ENCODE measurements around the gene CIITA.

DNA sequence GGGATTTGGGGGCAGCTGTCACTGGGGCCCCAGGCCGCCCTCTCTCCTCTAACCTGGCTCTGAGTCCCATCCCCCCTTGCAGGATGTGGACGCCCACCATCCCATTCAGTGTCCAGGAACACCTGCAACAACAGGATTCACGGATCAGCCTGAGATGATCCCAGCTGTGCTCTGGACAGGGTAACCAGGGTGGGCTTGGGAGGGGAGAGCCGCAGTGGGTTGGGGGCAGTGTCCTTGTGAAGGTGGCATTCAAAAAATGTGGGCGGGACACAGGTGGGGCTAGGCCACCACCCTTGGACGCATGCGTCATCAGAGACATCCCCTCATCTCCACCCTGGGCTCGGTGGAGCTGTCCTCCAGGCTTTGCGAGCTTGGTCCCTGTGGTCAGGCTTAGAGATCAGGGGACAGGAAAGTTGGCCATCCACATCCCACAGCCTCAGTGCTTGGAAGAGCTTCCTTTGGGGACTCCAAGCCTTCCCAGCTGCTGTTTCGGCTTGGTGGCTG lies 46.2 kb downstream of the CIITA start:
- TF ChIP-seq POLR2A (IDR thresholded peaks at IDR 0.05) = no peak
- TF ChIP-seq, protein P1, sequence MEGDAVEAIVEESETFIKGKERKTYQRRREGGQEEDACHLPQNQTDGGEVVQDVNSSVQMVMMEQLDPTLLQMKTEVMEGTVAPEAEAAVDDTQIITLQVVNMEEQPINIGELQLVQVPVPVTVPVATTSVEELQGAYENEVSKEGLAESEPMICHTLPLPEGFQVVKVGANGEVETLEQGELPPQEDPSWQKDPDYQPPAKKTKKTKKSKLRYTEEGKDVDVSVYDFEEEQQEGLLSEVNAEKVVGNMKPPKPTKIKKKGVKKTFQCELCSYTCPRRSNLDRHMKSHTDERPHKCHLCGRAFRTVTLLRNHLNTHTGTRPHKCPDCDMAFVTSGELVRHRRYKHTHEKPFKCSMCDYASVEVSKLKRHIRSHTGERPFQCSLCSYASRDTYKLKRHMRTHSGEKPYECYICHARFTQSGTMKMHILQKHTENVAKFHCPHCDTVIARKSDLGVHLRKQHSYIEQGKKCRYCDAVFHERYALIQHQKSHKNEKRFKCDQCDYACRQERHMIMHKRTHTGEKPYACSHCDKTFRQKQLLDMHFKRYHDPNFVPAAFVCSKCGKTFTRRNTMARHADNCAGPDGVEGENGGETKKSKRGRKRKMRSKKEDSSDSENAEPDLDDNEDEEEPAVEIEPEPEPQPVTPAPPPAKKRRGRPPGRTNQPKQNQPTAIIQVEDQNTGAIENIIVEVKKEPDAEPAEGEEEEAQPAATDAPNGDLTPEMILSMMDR (IDR thresholded peaks at IDR 0.05) = no peak
- no peak for TF ChIP-seq POLR2AphosphoS5 (IDR thresholded peaks at IDR 0.05)
